Gastrocnemius medialis (tissue), 4 donors: ENCODE data around the gene BAG5.

ENCODE experiments used
- CTCF ChIP-seq, 5 experiments: fragments of 450-650 bp in 3 of 5; fragments of 200-600 bp in 2 of 5; sonication (generic) in 2 of 5; IDR thresholded peaks in 4 of 5; conservative IDR thresholded peaks in 1 of 5; 1 replicate in 4 of 5; 2 replicates in 1 of 5; pipeline ENCODE4 v1.5.1; 2016 to 2019; ENCODE audit warnings: antibody characterized with exemption in 5 of 5, mild to moderate bottlenecking in 3 of 5, moderate library complexity in 3 of 5
- POLR2A ChIP-seq, 2 donors: fragments of 450-650 bp; IDR thresholded peaks; one replicate each; pipeline ENCODE4 v1.6.1; 2017; ENCODE audit warnings: antibody characterized with exemption in 2 of 2, mild to moderate bottlenecking in 2 of 2, moderate library complexity in 2 of 2

- TF ChIP-seq CTCF (IDR thresholded peaks at IDR 0.05 in 4 of 5, conservative IDR thresholded peaks at IDR 0.05 in 1 of 5) (no peak), POLR2A (IDR thresholded peaks at IDR 0.05) (no peak)
These were observed 24.0 kb downstream of the BAG5 start for GRCh38 chr14:103538291-103539055.
